CD14-positive monocyte (primary cell): Measurements from ENCODE around the gene TMEM117. TPM values are rescaled to one million over a fixed set of nuclear protein-coding genes. Genes with fewer than 3 reads are reported as not detected.

Experiments used
- DNase-seq, 3 donors: peaks; one replicate each; pipeline ENCODE4 v3.0.0-alpha.2; 2011 to 2022
- H2AFZ ChIP-seq: 2 replicates; pipeline ENCODE4 v1.6.0; 2012; ENCODE audit warnings: mild to moderate bottlenecking, low read depth, low read length, inconsistent platforms; ENCODE audit not compliant: insufficient read depth, poor library complexity, severe bottlenecking
- H3K27ac ChIP-seq, 2 donors: 1 replicate in 1 of 2; 2 replicates in 1 of 2; pipeline ENCODE4 v1.5.1; 2012 to 2013; ENCODE audit warnings: low read length in 2 of 2, control low read depth in 1 of 2, inconsistent platforms in 1 of 2, low read depth in 1 of 2, mild to moderate bottlenecking in 1 of 2
- H3K27me3 ChIP-seq, 2 donors: one replicate each; pipeline versions ENCODE4 v1.6.0 to v1.6.1; 2011 to 2013; ENCODE audit warnings: low read length in 2 of 2; ENCODE audit not compliant: control insufficient read depth in 2 of 2, insufficient read depth in 2 of 2
- H3K36me3 ChIP-seq, 2 donors: replicated peaks in 1 of 2; 1 replicate in 1 of 2; 2 replicates in 1 of 2; pipeline versions ENCODE4 v1.5.1 to v1.6.1; 2012 to 2013; ENCODE audit warnings: low read length in 2 of 2, control low read depth in 1 of 2, inconsistent platforms in 1 of 2, mild to moderate bottlenecking in 1 of 2; ENCODE audit not compliant: insufficient read depth in 2 of 2, control insufficient read depth in 1 of 2
- H3K4me1 ChIP-seq, 2 donors: 1 replicate in 1 of 2; 2 replicates in 1 of 2; pipeline versions ENCODE4 v1.5.1 to v1.6.1; 2012 to 2013; ENCODE audit warnings: low read length in 2 of 2, control low read depth in 1 of 2, inconsistent platforms in 1 of 2, mild to moderate bottlenecking in 1 of 2, moderate library complexity in 1 of 2; ENCODE audit not compliant: insufficient read depth in 2 of 2, control insufficient read depth in 1 of 2
- H3K4me2 ChIP-seq: replicated peaks from 2 replicates; pipeline ENCODE3; 2012; ENCODE audit warnings: low read length, moderate library complexity, mild to moderate bottlenecking; ENCODE audit not compliant: poor library complexity, severe bottlenecking; ENCODE audit errors: extremely low read depth
- H3K4me3 ChIP-seq, 3 experiments: fragments of 200-600 bp in 1 of 3; sonication (generic) in 1 of 3; replicated peaks in 1 of 3; 1 replicate in 2 of 3; 2 replicates in 1 of 3; pipeline ENCODE4 v1.5.1; 2011 to 2013; ENCODE audit warnings: low read length in 3 of 3, mild to moderate bottlenecking in 3 of 3, control low read depth in 2 of 3, low read depth in 2 of 3, inconsistent platforms in 1 of 3, moderate library complexity in 1 of 3
- H3K79me2 ChIP-seq: 2 replicates; pipeline ENCODE4 v1.6.0; 2012; ENCODE audit warnings: mild to moderate bottlenecking, control low read depth, inconsistent platforms, low read length, moderate library complexity; ENCODE audit not compliant: insufficient read depth
- H3K9ac ChIP-seq: 2 replicates; pipeline ENCODE4 v1.6.0; 2017; ENCODE audit warnings: low read length, mild to moderate bottlenecking; ENCODE audit not compliant: insufficient read depth, poor library complexity, severe bottlenecking
- H3K9me3 ChIP-seq, 2 donors: replicated peaks in 1 of 2; 1 replicate in 1 of 2; 2 replicates in 1 of 2; pipeline versions ENCODE4 v1.5.1 to v1.6.1; 2012 to 2013; ENCODE audit warnings: low read length in 2 of 2, control low read depth in 1 of 2; ENCODE audit not compliant: control insufficient read depth in 1 of 2, insufficient read depth in 1 of 2
- H4K20me1 ChIP-seq: 2 replicates; pipeline ENCODE4 v1.6.0; 2012; ENCODE audit warnings: mild to moderate bottlenecking, low read length, control low read depth, moderate library complexity; ENCODE audit not compliant: insufficient read depth
- H3K27ac Mint-ChIP-seq, 7 donors: one replicate each; pipeline ENCODE4 v1.8.0; 2020; ENCODE audit warnings: mild to moderate bottlenecking in 7 of 7, mixed read lengths in 7 of 7, moderate library complexity in 6 of 7, inconsistent platforms in 2 of 7
- H3K27me3 Mint-ChIP-seq, 3 donors: one replicate each; pipeline ENCODE4 v1.8.0; 2021 to 2022; ENCODE audit warnings: low read depth in 3 of 3, mild to moderate bottlenecking in 3 of 3, mixed read lengths in 3 of 3, moderate library complexity in 3 of 3, inconsistent platforms in 1 of 3
- H3K36me3 Mint-ChIP-seq, 2 donors: one replicate each; pipeline ENCODE4 v1.8.0; 2020; ENCODE audit warnings: mixed read lengths in 2 of 2, inconsistent platforms in 1 of 2, mild to moderate bottlenecking in 1 of 2
- H3K4me1 Mint-ChIP-seq: one replicate; pipeline ENCODE4 v1.8.0; 2020; ENCODE audit warnings: mild to moderate bottlenecking, mixed read lengths
- H3K4me3 Mint-ChIP-seq, 2 donors: one replicate each; pipeline ENCODE4 v1.8.0; 2020; ENCODE audit warnings: mild to moderate bottlenecking in 2 of 2, mixed read lengths in 2 of 2, moderate library complexity in 1 of 2
- H3K9me3 Mint-ChIP-seq, 7 donors: one replicate each; pipeline ENCODE4 v1.8.0; 2020 to 2022; ENCODE audit warnings: mixed read lengths in 7 of 7, mild to moderate bottlenecking in 6 of 7, moderate library complexity in 6 of 7, inconsistent platforms in 2 of 7
- CTCF ChIP-seq: fragments of 200-600 bp; IDR thresholded peaks from one replicate; pipeline ENCODE4 v1.8.0; 2022; ENCODE audit warnings: antibody characterized with exemption, mild to moderate bottlenecking
- WGBS: methylation state at CpG from one replicate; pipeline ENCODE4 v1.1.5; 2013; ENCODE audit warnings: missing lambda C conversion rate; ENCODE audit not compliant: insufficient coverage; 5-methylcytosine and 5-hydroxymethylcytosine counted together
- intact Hi-C, 2 donors: fragments of 100-400 bp; cut with micrococcal nuclease; formaldehyde crosslinking; loops; one replicate each; pipeline versions ENCODE4 v1.15.0 to v1.15.1; 2023
- polyA plus RNA-seq, 3 donors: library from polyadenylated mRNA; depleted of rRNA in 1 of 3; unstranded in 2 of 3; stranded (reverse) in 1 of 3; fragments of 300-500 nt in 2 of 3; fragments of >200 nt in 1 of 3; fragmentation: Illumina TruSeq in 2 of 3; gene quantifications; 1 replicate in 2 of 3; 2 replicates in 1 of 3; pipeline ENCODE4 v1.2.3, GENCODE V29; 2012 to 2021

TMEM117 gene
- polyA plus RNA-seq, 3 donors, result 0.11 to 0.42 TPM; not detected in 1

GRCh38 chr12:43903686-43904085, 67.8 kb downstream of the TMEM117 start:
- Histone ChIP-seq H3K4me1 (no peaks in the 10 kb centered on the region), H3K9me3 (no peaks in the 10 kb centered on the region), H3K27ac (no peak overlapping the region), H2AFZ (no peak overlapping the region), H4K20me1 (no peaks in the 10 kb centered on the region), H3K4me3 (no peak overlapping the region), H3K36me3 (no peaks in the 10 kb centered on the region), H3K4me2 (no peak overlapping the region), H3K27me3 (no peaks in the 10 kb centered on the region), H3K79me2 (no peaks in the 10 kb centered on the region), H3K9ac (no peak overlapping the region)
- no peak overlapping the region for H3K4me3 Mint-ChIP-seq
- no peak for TF ChIP-seq CTCF
- DNase-seq, result no peak
- peaks cover 3 to 18% (median 9%) of the 10 kb centered on the region in 7 donors for H3K9me3 Mint-ChIP-seq
- H3K4me1 Mint-ChIP-seq, result no peaks in the 10 kb centered on the region
- no peak overlapping the region for H3K27ac Mint-ChIP-seq
- peaks cover 0 to 2% (median 1%) of the 10 kb centered on the region in 3 donors for H3K27me3 Mint-ChIP-seq
- intact Hi-C loops, result no loop called here
- H3K36me3 Mint-ChIP-seq, result no peaks in the 10 kb centered on the region

- no peak overlapping the region for H3K27ac ChIP-seq
- no peak overlapping the region for H3K4me3 Mint-ChIP-seq
- no peaks in the 10 kb centered on the region for H3K79me2 ChIP-seq
- no peak for DNase-seq
- no peak overlapping the region for H3K27ac Mint-ChIP-seq
- no peaks in the 10 kb centered on the region for H3K27me3 Mint-ChIP-seq
- no peak overlapping the region for H3K4me2 ChIP-seq
- no peaks in the 10 kb centered on the region for H3K36me3 Mint-ChIP-seq
- no peak overlapping the region for H3K4me3 ChIP-seq
- no CpG with 5 or more reads among the region's 1 CpG for WGBS
- TF ChIP-seq CTCF, result no peak
- H3K4me1 ChIP-seq, result no peaks in the 10 kb centered on the region
- no peaks in the 10 kb centered on the region for H3K9me3 ChIP-seq
- intact Hi-C loops, result no loop called here
- no peak overlapping the region for H2AFZ ChIP-seq
- H3K9ac ChIP-seq, result no peak overlapping the region
- no peaks in the 10 kb centered on the region for H4K20me1 ChIP-seq
- H3K9me3 Mint-ChIP-seq, result peaks cover 0 to 2% (median 0%) of the 10 kb centered on the region in 7 donors
- H3K36me3 ChIP-seq, result no peaks in the 10 kb centered on the region
- no peaks in the 10 kb centered on the region for H3K4me1 Mint-ChIP-seq
- no peaks in the 10 kb centered on the region for H3K27me3 ChIP-seq
These were observed 77.0 kb downstream of the TMEM117 start for GRCh38 chr12:43912859-43913258.
